PC-3 (cell line): ENCODE measurements around the gene TMEM17. TPM values are rescaled to one million over a fixed set of nuclear protein-coding genes. Genes with fewer than 3 reads are reported as not detected.

Source experiments
- ATAC-seq: fragments of 200-7000 bp; cut with Tn5 transposase; 2 replicates; pipeline ENCODE4 v1.9.1; 2020; ENCODE audit warnings: mild to moderate bottlenecking, moderate library complexity
- BruUV-seq: library from RNA; stranded (reverse); fragments of 400-500 nt; replicated peaks from 2 replicates; lab custom pipeline; 2021; lab: Mats Ljungman, UMichigan
- CTCF ChIA-PET: fragments of 300-600 bp; sonication (Branson Sonifier 250); formaldehyde crosslinking; loops from one replicate; lab custom pipeline; 2022; ENCODE audit warnings: antibody characterized with exemption; lab: Charles Lee
- POLR2A ChIA-PET: fragments of 300-600 bp; sonication (Branson Sonifier 250); formaldehyde crosslinking; loops from one replicate; lab custom pipeline; 2022; ENCODE audit warnings: antibody characterized with exemption; ENCODE audit not compliant: unreplicated experiment; lab: Charles Lee
- DNase-seq: peaks from one replicate; pipeline ENCODE4 v3.0.0-alpha.2; 2015
- H2AFZ ChIP-seq: fragments of 300-600 bp; sonication (generic); 2 replicates; pipeline ENCODE4 v1.6.0; 2016; ENCODE audit warnings: antibody characterized with exemption, low read length
- H3F3A ChIP-seq: fragments of 300-600 bp; sonication (generic); one replicate; pipeline ENCODE4 v1.6.0; 2017; ENCODE audit warnings: antibody characterized with exemption, low read length, control low read depth, mild to moderate bottlenecking; ENCODE audit not compliant: unreplicated experiment
- H3K27ac ChIP-seq: fragments of 300-600 bp; sonication (generic); 2 replicates; pipeline ENCODE4 v1.5.1; 2016; ENCODE audit warnings: mild to moderate bottlenecking, low read length
- H3K27me3 ChIP-seq: fragments of 300-600 bp; sonication (generic); 2 replicates; pipeline ENCODE4 v1.6.1; 2016; ENCODE audit warnings: low read length, mixed read lengths
- H3K36me3 ChIP-seq: fragments of 300-600 bp; sonication (generic); 2 replicates; pipeline ENCODE4 v1.6.1; 2016; ENCODE audit warnings: low read depth, mixed run types, low read length, mixed read lengths
- H3K4me1 ChIP-seq: fragments of 300-600 bp; sonication (generic); 2 replicates; pipeline ENCODE4 v1.5.1; 2016; ENCODE audit warnings: low read length; ENCODE audit not compliant: insufficient read depth
- H3K4me2 ChIP-seq: fragments of 300-600 bp; sonication (generic); 2 replicates; pipeline ENCODE4 v1.6.0; 2016; ENCODE audit warnings: low read length
- H3K4me3 ChIP-seq: fragments of 300-600 bp; sonication (generic); 2 replicates; pipeline ENCODE4 v1.5.1; 2016; ENCODE audit warnings: mild to moderate bottlenecking, low read length, mixed read lengths
- H3K79me2 ChIP-seq: fragments of 300-600 bp; sonication (generic); 2 replicates; pipeline ENCODE4 v1.6.1; 2017; ENCODE audit warnings: low read length, mixed read lengths
- H3K9ac ChIP-seq: fragments of 300-600 bp; sonication (generic); 2 replicates; pipeline ENCODE4 v1.6.0; 2016; ENCODE audit warnings: mild to moderate bottlenecking, low read length
- H3K9me2 ChIP-seq: fragments of 300-600 bp; sonication (generic); replicated peaks from 2 replicates; pipeline ENCODE4 v1.6.1; 2016; ENCODE audit warnings: mixed run types, low read length, mixed read lengths
- H3K9me3 ChIP-seq: fragments of 300-600 bp; sonication (generic); 2 replicates; pipeline ENCODE4 v1.6.1; 2016; ENCODE audit warnings: low read length, mixed read lengths
- H4K20me1 ChIP-seq: fragments of 300-600 bp; sonication (generic); 2 replicates; pipeline ENCODE4 v1.6.1; 2016; ENCODE audit warnings: low read length, mixed read lengths
- CTCF ChIP-seq: fragments of 300-600 bp; sonication (generic); conservative IDR thresholded peaks from 2 replicates; pipeline ENCODE4 v1.5.1; 2017; ENCODE audit warnings: antibody characterized with exemption, low read depth, mild to moderate bottlenecking, low read length
- EZH2 ChIP-seq: fragments of 300-600 bp; sonication (generic); IDR thresholded peaks from one replicate; pipeline ENCODE4 v1.6.1; 2017; ENCODE audit warnings: antibody characterized with exemption, mild to moderate bottlenecking, low read length; ENCODE audit not compliant: unreplicated experiment
- EZH2phosphoT487 ChIP-seq: fragments of 300-600 bp; sonication (generic); IDR thresholded peaks from 2 replicates; pipeline ENCODE4 v1.6.1; 2018; ENCODE audit warnings: mild to moderate bottlenecking, antibody characterized with exemption, low read length, borderline replicate concordance
- intact Hi-C: fragments of 100-400 bp; cut with micrococcal nuclease; formaldehyde crosslinking; loops from 2 replicates; pipeline ENCODE4 v1.9.0; 2023
- total RNA-seq: library from RNA; depleted of rRNA; stranded (reverse); fragments of >200 nt; gene quantifications from 2 replicates; pipeline ENCODE4 v1.2.3, GENCODE V29; 2014

TMEM17 gene
- total RNA-seq, 1 experiment from 2014 or later: 2.9 TPM

GRCh38 chr2:62459106-62459505 lies 46.9 kb downstream of the TMEM17 start:
- no peak for ATAC-seq
- Histone ChIP-seq H3K36me3 (no peaks in the 10 kb centered on the region), H3K9me3 (no peaks in the 10 kb centered on the region), H3K4me2 (no peak overlapping the region), H3F3A (no peaks in the 10 kb centered on the region), H3K4me1 (peaks cover 25% of the 10 kb centered on the region), H3K9ac (no peak overlapping the region), H4K20me1 (no peaks in the 10 kb centered on the region), H3K79me2 (no peaks in the 10 kb centered on the region), H3K27ac (no peak overlapping the region), H3K9me2 (no peaks in the 10 kb centered on the region), H3K4me3 (no peak overlapping the region), H2AFZ (no peak overlapping the region), H3K27me3 (no peaks in the 10 kb centered on the region)
- DNase-seq: no peak
- ChIA-PET CTCF (no interaction called here), POLR2A (no interaction called here)
- no TSS peak for BruUV-seq
- TF ChIP-seq EZH2 (no peak), CTCF (no peak), EZH2phosphoT487 (no peak)
- intact Hi-C loops: no loop called here

DNA sequence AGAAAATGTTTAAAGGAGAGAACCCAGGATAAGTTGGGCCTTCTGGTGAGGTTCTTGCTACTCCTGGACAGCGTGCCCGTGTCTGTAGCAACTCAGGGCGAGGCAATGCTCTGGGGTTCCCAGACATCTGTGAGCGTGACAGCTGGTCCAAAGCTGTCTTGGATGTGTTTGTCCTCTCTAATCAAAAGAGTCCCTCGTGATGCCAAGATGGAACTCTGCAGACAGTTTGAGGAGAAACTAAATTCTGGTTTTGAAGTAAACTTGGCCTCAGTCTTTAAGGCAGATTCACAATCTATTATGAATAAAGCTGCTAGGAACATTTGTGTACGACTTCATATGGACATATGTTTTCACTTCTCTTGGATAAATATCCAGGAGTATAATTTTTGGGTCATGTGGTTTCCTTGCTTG lies 47.3 kb downstream of the TMEM17 start:
- Histone ChIP-seq H3F3A (no peaks in the 10 kb centered on the region), H3K9me2 (no peaks in the 10 kb centered on the region), H2AFZ (no peak overlapping the region), H4K20me1 (no peaks in the 10 kb centered on the region), H3K27me3 (no peaks in the 10 kb centered on the region), H3K79me2 (no peaks in the 10 kb centered on the region), H3K27ac (no peak overlapping the region), H3K4me3 (no peak overlapping the region), H3K36me3 (no peaks in the 10 kb centered on the region), H3K9me3 (no peaks in the 10 kb centered on the region), H3K9ac (no peak overlapping the region), H3K4me1 (peaks cover 25% of the 10 kb centered on the region), H3K4me2 (no peak overlapping the region)
- ChIA-PET CTCF (no interaction called here), POLR2A (no interaction called here)
- intact Hi-C loops: no loop called here
- TF ChIP-seq EZH2 (no peak), EZH2phosphoT487 (no peak), CTCF (no peak)
- BruUV-seq: no TSS peak
- DNase-seq (no peak), ATAC-seq (no peak)

DNA sequence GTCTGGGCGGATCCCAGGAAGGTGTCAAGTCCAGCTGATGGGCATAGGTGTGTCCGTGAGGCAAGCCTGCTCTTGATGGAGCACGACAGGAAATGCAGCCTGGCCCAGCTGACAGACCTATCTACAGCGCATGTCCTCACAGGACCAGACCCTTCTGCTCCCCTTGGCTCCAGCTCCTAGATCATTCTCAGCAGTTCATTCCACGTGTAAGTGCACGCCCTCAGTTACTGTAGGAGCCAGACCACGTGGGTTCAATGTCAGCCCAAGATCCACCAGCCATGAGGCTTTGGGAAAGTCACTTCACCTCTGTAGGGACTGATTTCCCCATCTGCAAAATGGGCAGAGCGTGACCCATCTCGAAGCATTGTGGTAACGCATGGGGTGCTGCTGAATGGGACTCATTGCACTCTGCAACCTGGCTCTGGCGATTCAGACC lies 47.8 kb downstream of the TMEM17 start:
- no TSS peak for BruUV-seq
- no peak for TF ChIP-seq EZH2phosphoT487
- TF ChIP-seq CTCF: no peak
- no peak for TF ChIP-seq EZH2
- ChIA-PET POLR2A (no interaction called here), CTCF (interaction anchor here (1.9 kb wide), 1 partner anchor 317 kb away, joined by 15 read pairs; no protein-coding TSS in a partner anchor)
- Histone ChIP-seq H3K9me3 (no peaks in the 10 kb centered on the region), H3K27me3 (no peaks in the 10 kb centered on the region), H3K27ac (no peak overlapping the region), H4K20me1 (no peaks in the 10 kb centered on the region), H3K4me1 (peaks cover 25% of the 10 kb centered on the region), H3K9ac (no peak overlapping the region), H3K79me2 (no peaks in the 10 kb centered on the region), H3F3A (no peaks in the 10 kb centered on the region), H3K36me3 (no peaks in the 10 kb centered on the region), H3K9me2 (no peaks in the 10 kb centered on the region), H3K4me2 (no peak overlapping the region), H2AFZ (no peak overlapping the region), H3K4me3 (no peak overlapping the region)
- intact Hi-C loops: no loop called here
- DNase-seq: no peak
- ATAC-seq: no peak
